ENCODE results near the gene SH2D2A. TPM values are rescaled to one million over a fixed set of nuclear protein-coding genes. Genes with fewer than 3 reads are reported as not detected.

Gene SH2D2A
- total and polyA plus RNA-seq, 3 donors from 2014 or later, result 1.3 to 3.1 TPM; not detected in 1

- Histone ChIP-seq H3K4me3 (no peak overlapping the region), H3K4me1 (peaks cover 4% of the 10 kb centered on the region), H3K27ac (no peak overlapping the region), H3K9me3 (no peaks in the 10 kb centered on the region), H3K27me3 (no peaks in the 10 kb centered on the region), H3K36me3 (ENCODE audit: low read depth, missing control alignments) (no peaks in the 10 kb centered on the region)
- 82 to 85% methylated on average over 18 of the region's 18 CpGs for WGBS, 2 donors
- no peak for TF ChIP-seq CTCF (IDR thresholded peaks at IDR 0.05)
- TF ChIP-seq POLR2A (IDR thresholded peaks at IDR 0.05), result no peak
- no peak for DNase-seq
- intact Hi-C loops (cut with DNase I; ENCODE audit: low total_unique reads), result no loop called here
Measured at GRCh38 chr1:156828400-156829124, 11.9 kb upstream of the SH2D2A start.

- peaks cover 4% of the 10 kb centered on the region for H3K4me1 ChIP-seq
- no peaks in the 10 kb centered on the region for H3K36me3 ChIP-seq (ENCODE audit: low read depth, missing control alignments)
- WGBS, 2 donors, result 35 to 40% methylated on average over 1 of the region's 1 CpG
- intact Hi-C loops (cut with DNase I; ENCODE audit: low total_unique reads), result no loop called here
- H3K27ac ChIP-seq, result no peak overlapping the region
- no peaks in the 10 kb centered on the region for H3K27me3 ChIP-seq
- no peaks in the 10 kb centered on the region for H3K9me3 ChIP-seq
- no peak for TF ChIP-seq CTCF (IDR thresholded peaks at IDR 0.05)
- TF ChIP-seq POLR2A (IDR thresholded peaks at IDR 0.05), result no peak
- no peak overlapping the region for H3K4me3 ChIP-seq
- DNase-seq, result no peak
Measured at GRCh38 chr1:156826630-156827029, 10.0 kb upstream of the SH2D2A start.

GRCh38 chr1:156823210-156823790, 6.7 kb upstream of the SH2D2A start:
- H3K4me1 ChIP-seq, result peaks cover 4% of the 10 kb centered on the region
- no peak for DNase-seq
- no peak overlapping the region for H3K4me3 ChIP-seq
- intact Hi-C loops (cut with DNase I; ENCODE audit: low total_unique reads), result no loop called here
- H3K27ac ChIP-seq, result no peak overlapping the region
- no peaks in the 10 kb centered on the region for H3K9me3 ChIP-seq
- TF ChIP-seq POLR2A (IDR thresholded peaks at IDR 0.05), result no peak
- no peak for TF ChIP-seq CTCF (IDR thresholded peaks at IDR 0.05)
- no peaks in the 10 kb centered on the region for H3K27me3 ChIP-seq
- WGBS, 2 donors, result 97 to 98% methylated on average over 5 of the region's 5 CpGs
- no peaks in the 10 kb centered on the region for H3K36me3 ChIP-seq (ENCODE audit: low read depth, missing control alignments)

- H3K4me3 ChIP-seq, result no peak overlapping the region
- no peaks in the 10 kb centered on the region for H3K36me3 ChIP-seq (ENCODE audit: low read depth, missing control alignments)
- intact Hi-C loops (cut with DNase I; ENCODE audit: low total_unique reads), result no loop called here
- WGBS, 2 donors, result 91 to 92% methylated on average over 1 of the region's 1 CpG
- H3K4me1 ChIP-seq, result peaks cover 4% of the 10 kb centered on the region
- TF ChIP-seq CTCF (IDR thresholded peaks at IDR 0.05) (no peak), POLR2A (IDR thresholded peaks at IDR 0.05) (no peak)
- H3K9me3 ChIP-seq, result no peaks in the 10 kb centered on the region
- DNase-seq, result no peak
- H3K27me3 ChIP-seq, result no peaks in the 10 kb centered on the region
- no peak overlapping the region for H3K27ac ChIP-seq
Measured at GRCh38 chr1:156822680-156823079, 6.0 kb upstream of the SH2D2A start.

- H3K4me1 ChIP-seq, result peaks cover 1% of the 10 kb centered on the region
- H3K27ac ChIP-seq, result no peak overlapping the region
- no peaks in the 10 kb centered on the region for H3K36me3 ChIP-seq (ENCODE audit: low read depth, missing control alignments)
- 76 to 82% methylated on average over 4 of the region's 4 CpGs for WGBS, 2 donors
- no peak for DNase-seq
- no peaks in the 10 kb centered on the region for H3K27me3 ChIP-seq
- H3K4me3 ChIP-seq, result no peak overlapping the region
- H3K9me3 ChIP-seq, result no peaks in the 10 kb centered on the region
- TF ChIP-seq CTCF (IDR thresholded peaks at IDR 0.05) (no peak), POLR2A (IDR thresholded peaks at IDR 0.05) (no peak)
- intact Hi-C loops (cut with DNase I; ENCODE audit: low total_unique reads), result no loop called here
Measured at GRCh38 chr1:156821801-156822200, 5.2 kb upstream of the SH2D2A start.
